Gastrocnemius medialis (tissue), 4 donors: Measurements from ENCODE around the gene DNAJC30. TPM values are rescaled to one million over a fixed set of nuclear protein-coding genes. Genes with fewer than 3 reads are reported as not detected.
A peak's percentile ranks its signal among the peaks of the same experiment; 100 is the strongest.

Experiments used
- ATAC-seq, 2 donors: fragments of 150-250 bp; one replicate each; pipeline ENCODE4 v1.9.1; 2016
- DNase-seq, 2 donors: peaks; one replicate each; pipeline ENCODE4 v3.0.0-alpha.2; 2019
- H3K27ac ChIP-seq, 4 donors: fragments of 200-600 bp; sonication (generic); 1 replicate in 1 of 4; 2 replicates in 3 of 4; pipeline ENCODE4 v1.5.1; 2016 to 2018; ENCODE audit warnings: mild to moderate bottlenecking in 2 of 4, moderate library complexity in 1 of 4
- H3K27me3 ChIP-seq, 3 donors: fragments of 200-600 bp; sonication (generic) in 2 of 3; 1 replicate in 1 of 3; 2 replicates in 2 of 3; pipeline versions ENCODE4 v1.5.1 to v1.6.0; 2016 to 2019; ENCODE audit warnings: mild to moderate bottlenecking in 1 of 3, moderate library complexity in 1 of 3
- H3K36me3 ChIP-seq, 2 donors: fragments of 200-600 bp; sonication (generic) in 1 of 2; one replicate each; pipeline ENCODE4 v1.5.1; 2017 to 2018
- H3K4me1 ChIP-seq, 2 donors: fragments of 200-600 bp; sonication (generic) in 1 of 2; one replicate each; pipeline ENCODE4 v1.5.1; 2016 to 2017; ENCODE audit warnings: mild to moderate bottlenecking in 2 of 2
- H3K4me3 ChIP-seq, 4 donors: fragments of 200-600 bp; sonication (generic) in 3 of 4; 1 replicate in 1 of 4; 2 replicates in 3 of 4; pipeline ENCODE4 v1.5.1; 2016 to 2019; ENCODE audit warnings: mild to moderate bottlenecking in 2 of 4
- H3K9me3 ChIP-seq, 3 donors: fragments of 200-600 bp; sonication (generic) in 2 of 3; 1 replicate in 1 of 3; 2 replicates in 2 of 3; pipeline ENCODE4 v1.5.1; 2016 to 2019
- POLR2A ChIP-seq, 2 donors: fragments of 450-650 bp; IDR thresholded peaks; one replicate each; pipeline ENCODE4 v1.6.1; 2017; ENCODE audit warnings: antibody characterized with exemption in 2 of 2, mild to moderate bottlenecking in 2 of 2, moderate library complexity in 2 of 2
- in situ Hi-C, 4 donors: fragments of 200-750 bp; cut with MboI; loops; one replicate each; pipeline versions ENCODE4 v1.15.0 to v1.8.0; 2017; ENCODE audit warnings: low sequenced_read_pairs in 4 of 4
- intact Hi-C: fragments of 100-400 bp; cut with DNase I; formaldehyde crosslinking; loops from one replicate; pipeline ENCODE4 v1.15.1; 2023; ENCODE audit warnings: low total_unique reads
- total RNA-seq, 4 donors: library from RNA; depleted of rRNA; stranded (reverse); fragments of >200 nt; gene quantifications; one replicate each; pipeline versions ENCODE4 v1.1.0 to v1.2.3, GENCODE V29; 2016
- TF ChIP-seq, protein P1 (sequence below), 5 experiments: fragments of 450-650 bp in 3 of 5; fragments of 200-600 bp in 2 of 5; sonication (generic) in 2 of 5; IDR thresholded peaks in 4 of 5; conservative IDR thresholded peaks in 1 of 5; 1 replicate in 4 of 5; 2 replicates in 1 of 5; pipeline ENCODE4 v1.5.1; 2016 to 2019; ENCODE audit warnings: antibody characterized with exemption in 5 of 5, mild to moderate bottlenecking in 3 of 5, moderate library complexity in 3 of 5

The DNAJC30 gene
- total RNA-seq, 4 donors from 2014 or later: 3.9 to 10.5 (median 5.6) TPM

DNA sequence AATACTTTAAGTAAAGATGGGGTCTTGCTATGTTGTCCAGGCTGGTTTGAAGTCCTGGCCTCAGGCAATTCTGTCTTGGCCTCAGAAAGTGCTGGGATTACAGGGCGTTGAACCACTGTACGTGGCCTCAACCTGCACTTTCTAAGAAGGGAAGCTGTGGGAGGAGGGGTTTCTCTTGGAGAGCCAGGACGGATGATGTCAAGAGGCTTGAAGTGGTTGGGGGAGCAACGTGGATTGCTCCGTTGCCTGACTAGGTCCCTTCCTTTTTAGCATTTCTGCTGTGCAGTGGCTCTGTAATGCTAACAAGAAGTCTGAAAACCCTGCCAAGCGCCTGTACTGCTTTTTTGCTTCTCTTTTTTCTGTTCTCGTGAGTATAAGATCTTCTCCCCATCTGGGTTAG, 7.4 kb upstream of the DNAJC30 start:
- in situ Hi-C loops: no loop called here
- DNase-seq: no peak

DNA sequence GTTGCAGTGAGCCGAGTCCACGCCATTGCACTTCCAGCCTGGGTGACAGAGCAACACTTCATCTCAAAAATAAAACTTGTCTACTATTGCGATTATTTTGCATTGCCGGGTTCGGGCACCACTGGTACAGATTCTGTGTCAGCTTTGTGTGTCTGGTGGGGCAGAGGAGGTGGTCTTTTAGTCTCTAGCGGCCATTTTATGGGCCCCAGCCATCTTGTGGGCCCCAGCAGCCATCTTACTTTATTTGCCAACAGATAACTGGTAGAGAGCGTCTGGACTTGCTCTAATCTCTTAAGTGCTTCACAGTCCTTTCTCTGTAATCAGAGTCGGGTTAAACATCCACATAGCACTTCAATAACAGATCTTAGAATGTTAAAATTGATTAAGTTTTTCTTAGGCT, 5.0 kb upstream of the DNAJC30 start:
- H3K9me3 ChIP-seq: no peaks in the 10 kb centered on the region
- TF ChIP-seq, protein P1, sequence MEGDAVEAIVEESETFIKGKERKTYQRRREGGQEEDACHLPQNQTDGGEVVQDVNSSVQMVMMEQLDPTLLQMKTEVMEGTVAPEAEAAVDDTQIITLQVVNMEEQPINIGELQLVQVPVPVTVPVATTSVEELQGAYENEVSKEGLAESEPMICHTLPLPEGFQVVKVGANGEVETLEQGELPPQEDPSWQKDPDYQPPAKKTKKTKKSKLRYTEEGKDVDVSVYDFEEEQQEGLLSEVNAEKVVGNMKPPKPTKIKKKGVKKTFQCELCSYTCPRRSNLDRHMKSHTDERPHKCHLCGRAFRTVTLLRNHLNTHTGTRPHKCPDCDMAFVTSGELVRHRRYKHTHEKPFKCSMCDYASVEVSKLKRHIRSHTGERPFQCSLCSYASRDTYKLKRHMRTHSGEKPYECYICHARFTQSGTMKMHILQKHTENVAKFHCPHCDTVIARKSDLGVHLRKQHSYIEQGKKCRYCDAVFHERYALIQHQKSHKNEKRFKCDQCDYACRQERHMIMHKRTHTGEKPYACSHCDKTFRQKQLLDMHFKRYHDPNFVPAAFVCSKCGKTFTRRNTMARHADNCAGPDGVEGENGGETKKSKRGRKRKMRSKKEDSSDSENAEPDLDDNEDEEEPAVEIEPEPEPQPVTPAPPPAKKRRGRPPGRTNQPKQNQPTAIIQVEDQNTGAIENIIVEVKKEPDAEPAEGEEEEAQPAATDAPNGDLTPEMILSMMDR (IDR thresholded peaks at IDR 0.05 in 4 of 5, conservative IDR thresholded peaks at IDR 0.05 in 1 of 5): no peak
- no peak for TF ChIP-seq POLR2A (IDR thresholded peaks at IDR 0.05)
- DNase-seq (no peak), ATAC-seq (no peak)
- peaks cover 0 to 65% of the 10 kb centered on the region in 2 donors for H3K36me3 ChIP-seq
- intact Hi-C loops (no loop called here), in situ Hi-C loops (no loop called here)
- no peaks in the 10 kb centered on the region for H3K27me3 ChIP-seq
- no peak overlapping the region for H3K4me3 ChIP-seq
- H3K4me1 ChIP-seq: peaks cover 0 to 6% of the 10 kb centered on the region in 2 donors
- H3K27ac ChIP-seq: no peak overlapping the region

More for the DNA sequence above, 7.4 kb upstream of the DNAJC30 start:
- Histone ChIP-seq H3K9me3 (no peaks in the 10 kb centered on the region), H3K4me3 (no peak overlapping the region), H3K4me1 (no peaks in the 10 kb centered on the region), H3K36me3 (peaks cover 0 to 88% of the 10 kb centered on the region in 2 donors), H3K27ac (no peak overlapping the region), H3K27me3 (no peaks in the 10 kb centered on the region)
- intact Hi-C loops: no loop called here
- TF ChIP-seq, protein P1 (IDR thresholded peaks at IDR 0.05 in 4 of 5, conservative IDR thresholded peaks at IDR 0.05 in 1 of 5): no peak
- no peak for TF ChIP-seq POLR2A (IDR thresholded peaks at IDR 0.05)
- no peak for ATAC-seq

DNA sequence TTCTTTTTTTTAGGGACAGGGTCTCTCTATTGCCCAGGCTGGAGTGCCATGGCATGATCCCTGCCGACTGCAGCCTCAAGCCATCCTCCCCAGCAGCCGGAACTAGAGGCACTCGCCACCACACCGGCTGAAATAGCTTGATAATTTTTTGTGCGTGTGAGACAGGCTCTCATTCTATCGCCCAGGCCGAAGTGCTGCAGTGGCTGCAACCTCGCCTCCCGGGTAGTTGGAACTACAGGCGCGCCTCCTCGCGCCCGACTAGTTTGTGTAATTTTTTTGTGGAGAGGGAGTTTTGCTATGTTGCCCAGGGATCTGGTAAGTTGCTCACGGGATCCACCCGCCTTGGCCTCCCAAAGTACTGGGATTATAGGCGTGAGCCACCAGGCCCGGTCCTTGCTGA, 2.1 kb upstream of the DNAJC30 start:
- H3K36me3 ChIP-seq: peaks cover 0 to 38% of the 10 kb centered on the region in 2 donors
- H3K4me3 ChIP-seq: no peak overlapping the region
- H3K27ac ChIP-seq: no peak overlapping the region
- TF ChIP-seq, protein P1 (IDR thresholded peaks at IDR 0.05 in 4 of 5, conservative IDR thresholded peaks at IDR 0.05 in 1 of 5): no peak
- no peak for TF ChIP-seq POLR2A (IDR thresholded peaks at IDR 0.05)
- H3K9me3 ChIP-seq: no peaks in the 10 kb centered on the region
- no peaks in the 10 kb centered on the region for H3K27me3 ChIP-seq
- intact Hi-C loops: no loop called here
- DNase-seq (no peak), ATAC-seq (no peak)
- peaks cover 26 to 30% of the 10 kb centered on the region in 2 donors for H3K4me1 ChIP-seq
- in situ Hi-C loops: no loop called here

DNA sequence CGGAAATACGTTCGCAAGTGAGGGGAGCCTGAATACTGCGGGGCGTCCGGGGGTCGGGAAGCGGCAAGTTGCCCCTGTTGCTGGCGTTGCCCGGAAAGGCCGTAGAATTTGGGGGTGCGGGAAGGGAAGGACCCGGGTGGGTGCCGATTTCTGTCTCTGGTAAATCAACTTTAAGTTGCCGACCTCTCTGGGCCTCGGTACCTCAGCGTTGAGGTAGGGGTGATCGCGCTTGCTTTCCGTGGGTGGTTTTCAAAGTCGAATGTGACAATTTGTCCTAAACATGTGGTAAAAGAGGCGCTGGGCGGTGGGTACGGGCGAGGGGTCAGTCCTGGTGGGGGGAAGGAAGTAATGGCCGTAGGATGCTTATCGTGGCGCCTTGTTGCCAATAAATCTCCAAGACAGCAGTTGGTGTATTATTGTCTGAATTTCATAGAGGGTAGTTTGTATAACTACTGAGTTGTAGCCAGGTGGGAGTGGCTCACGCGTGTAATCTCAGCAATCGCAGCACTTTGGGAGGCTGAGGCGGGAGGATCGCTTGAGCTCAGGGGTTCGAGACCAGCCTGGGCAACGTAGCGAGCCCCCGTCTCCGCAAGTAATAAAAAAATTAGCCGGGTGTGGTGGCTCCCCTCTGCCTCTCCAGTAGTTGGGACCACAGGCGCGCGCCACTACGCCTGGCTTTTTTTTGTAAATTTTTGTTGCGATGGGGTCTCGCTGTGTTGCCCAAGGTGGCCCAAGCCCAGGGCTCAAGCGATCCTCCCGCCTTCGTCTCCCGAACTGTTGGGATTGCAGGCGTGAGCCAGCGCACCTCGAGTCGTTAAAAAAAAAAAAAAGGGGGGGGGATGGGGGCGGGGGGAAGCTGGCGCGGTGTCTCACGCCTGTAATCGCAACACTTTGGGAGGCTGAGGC, 788 bp upstream of the DNAJC30 start:
- in situ Hi-C loops: no loop called here
- H3K36me3 ChIP-seq: peaks cover 0 to 27% of the 10 kb centered on the region in 2 donors

More for the DNA sequence above, 788 bp upstream of the DNAJC30 start:
- no peaks in the 10 kb centered on the region for H3K9me3 ChIP-seq
- peak; percentile 3 to 5 for ATAC-seq
- H3K27ac ChIP-seq: peak overlapping the region; percentile 83 to 96 (median 92)
- DNase-seq: no peak
- peaks cover 34 to 36% of the 10 kb centered on the region in 2 donors for H3K4me1 ChIP-seq
- no peaks in the 10 kb centered on the region for H3K27me3 ChIP-seq
- intact Hi-C loops: loop anchor here (2.0 to 5.0 kb wide), 3 partner anchors 33 to 72 kb away; partner anchors contain the start of genes ABHD11 and STX1A
- peak overlapping the region; percentile 91 to 99 (median 94) for H3K4me3 ChIP-seq
- no peak for TF ChIP-seq POLR2A (IDR thresholded peaks at IDR 0.05)
- TF ChIP-seq, protein P1 (IDR thresholded peaks at IDR 0.05 in 4 of 5, conservative IDR thresholded peaks at IDR 0.05 in 1 of 5): no peak
